Fibroblast of lung (primary cell): ENCODE results near the gene CREB5.

ENCODE experiments used
- EZH2 ChIP-seq: IDR thresholded peaks from 2 replicates; pipeline ENCODE4 v1.5.1; 2012; ENCODE audit warnings: low read length, control low read depth, mild to moderate bottlenecking; ENCODE audit errors: missing control alignments
- TF ChIP-seq, protein P1 (sequence below), 2 donors: IDR thresholded peaks in 1 of 2; conservative IDR thresholded peaks in 1 of 2; 1 replicate in 1 of 2; 2 replicates in 1 of 2; pipeline ENCODE4 v1.5.1; 2011 to 2012; ENCODE audit warnings: low read length in 2 of 2, control low read depth in 1 of 2, inconsistent platforms in 1 of 2, low read depth in 1 of 2, mild to moderate bottlenecking in 1 of 2

DNA sequence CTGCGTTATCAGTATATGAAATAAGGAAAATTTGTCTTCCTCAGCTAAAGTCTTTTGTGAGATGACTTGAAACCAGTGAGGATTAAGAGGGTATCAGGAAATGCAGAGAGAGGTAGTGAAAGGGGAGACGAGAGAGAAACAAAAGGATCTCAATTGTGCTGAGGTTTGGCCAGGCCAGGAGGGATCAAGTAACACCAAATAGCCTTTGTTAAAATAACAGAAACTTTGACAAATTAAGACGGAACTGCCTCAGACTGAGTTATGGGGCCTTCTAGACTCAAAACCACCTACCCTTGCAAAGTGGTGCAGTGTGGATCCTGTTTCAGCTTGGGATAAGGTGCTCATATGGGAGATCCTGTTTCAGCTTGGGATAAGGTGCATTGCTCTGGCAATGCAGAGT lies 263.1 kb downstream of the CREB5 start:
- TF ChIP-seq, protein P1, sequence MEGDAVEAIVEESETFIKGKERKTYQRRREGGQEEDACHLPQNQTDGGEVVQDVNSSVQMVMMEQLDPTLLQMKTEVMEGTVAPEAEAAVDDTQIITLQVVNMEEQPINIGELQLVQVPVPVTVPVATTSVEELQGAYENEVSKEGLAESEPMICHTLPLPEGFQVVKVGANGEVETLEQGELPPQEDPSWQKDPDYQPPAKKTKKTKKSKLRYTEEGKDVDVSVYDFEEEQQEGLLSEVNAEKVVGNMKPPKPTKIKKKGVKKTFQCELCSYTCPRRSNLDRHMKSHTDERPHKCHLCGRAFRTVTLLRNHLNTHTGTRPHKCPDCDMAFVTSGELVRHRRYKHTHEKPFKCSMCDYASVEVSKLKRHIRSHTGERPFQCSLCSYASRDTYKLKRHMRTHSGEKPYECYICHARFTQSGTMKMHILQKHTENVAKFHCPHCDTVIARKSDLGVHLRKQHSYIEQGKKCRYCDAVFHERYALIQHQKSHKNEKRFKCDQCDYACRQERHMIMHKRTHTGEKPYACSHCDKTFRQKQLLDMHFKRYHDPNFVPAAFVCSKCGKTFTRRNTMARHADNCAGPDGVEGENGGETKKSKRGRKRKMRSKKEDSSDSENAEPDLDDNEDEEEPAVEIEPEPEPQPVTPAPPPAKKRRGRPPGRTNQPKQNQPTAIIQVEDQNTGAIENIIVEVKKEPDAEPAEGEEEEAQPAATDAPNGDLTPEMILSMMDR (conservative IDR thresholded peaks at IDR 0.05 in 1 of 2, IDR thresholded peaks at IDR 0.05 in 1 of 2; ENCODE audit: low read depth in 1 of 2, low read length in 2 of 2), result no peak
- TF ChIP-seq EZH2, result no peak
